ENCODE measurements around the gene MROH7. TPM values are rescaled to one million over a fixed set of nuclear protein-coding genes. Genes with fewer than 3 reads are reported as not detected.
A peak's percentile ranks its signal among the peaks of the same experiment; 100 is the strongest.

The MROH7 gene
- total RNA-seq, 1 donor from 2014 or later: 0.15 TPM

GRCh38 chr1:54597455-54598030 is 44.0 kb upstream of the MROH7 start:
- no peak for DNase-seq (ENCODE audit: low spot score)
- H3K36me3 Mint-ChIP-seq (ENCODE audit: low read depth): no peaks in the 10 kb centered on the region
- no peak overlapping the region for H3K4me3 Mint-ChIP-seq (ENCODE audit: unreplicated experiment)
- H3K27me3 Mint-ChIP-seq (ENCODE audit: low read depth): no peaks in the 10 kb centered on the region
- H3K9me3 Mint-ChIP-seq (ENCODE audit: low read depth): no peaks in the 10 kb centered on the region
- TF ChIP-seq, protein P1, sequence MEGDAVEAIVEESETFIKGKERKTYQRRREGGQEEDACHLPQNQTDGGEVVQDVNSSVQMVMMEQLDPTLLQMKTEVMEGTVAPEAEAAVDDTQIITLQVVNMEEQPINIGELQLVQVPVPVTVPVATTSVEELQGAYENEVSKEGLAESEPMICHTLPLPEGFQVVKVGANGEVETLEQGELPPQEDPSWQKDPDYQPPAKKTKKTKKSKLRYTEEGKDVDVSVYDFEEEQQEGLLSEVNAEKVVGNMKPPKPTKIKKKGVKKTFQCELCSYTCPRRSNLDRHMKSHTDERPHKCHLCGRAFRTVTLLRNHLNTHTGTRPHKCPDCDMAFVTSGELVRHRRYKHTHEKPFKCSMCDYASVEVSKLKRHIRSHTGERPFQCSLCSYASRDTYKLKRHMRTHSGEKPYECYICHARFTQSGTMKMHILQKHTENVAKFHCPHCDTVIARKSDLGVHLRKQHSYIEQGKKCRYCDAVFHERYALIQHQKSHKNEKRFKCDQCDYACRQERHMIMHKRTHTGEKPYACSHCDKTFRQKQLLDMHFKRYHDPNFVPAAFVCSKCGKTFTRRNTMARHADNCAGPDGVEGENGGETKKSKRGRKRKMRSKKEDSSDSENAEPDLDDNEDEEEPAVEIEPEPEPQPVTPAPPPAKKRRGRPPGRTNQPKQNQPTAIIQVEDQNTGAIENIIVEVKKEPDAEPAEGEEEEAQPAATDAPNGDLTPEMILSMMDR (IDR thresholded peaks at IDR 0.05): no peak
- H3K27ac Mint-ChIP-seq (ENCODE audit: unreplicated experiment): no peak overlapping the region
- H3K4me1 Mint-ChIP-seq (ENCODE audit: low read depth): no peaks in the 10 kb centered on the region

DNA sequence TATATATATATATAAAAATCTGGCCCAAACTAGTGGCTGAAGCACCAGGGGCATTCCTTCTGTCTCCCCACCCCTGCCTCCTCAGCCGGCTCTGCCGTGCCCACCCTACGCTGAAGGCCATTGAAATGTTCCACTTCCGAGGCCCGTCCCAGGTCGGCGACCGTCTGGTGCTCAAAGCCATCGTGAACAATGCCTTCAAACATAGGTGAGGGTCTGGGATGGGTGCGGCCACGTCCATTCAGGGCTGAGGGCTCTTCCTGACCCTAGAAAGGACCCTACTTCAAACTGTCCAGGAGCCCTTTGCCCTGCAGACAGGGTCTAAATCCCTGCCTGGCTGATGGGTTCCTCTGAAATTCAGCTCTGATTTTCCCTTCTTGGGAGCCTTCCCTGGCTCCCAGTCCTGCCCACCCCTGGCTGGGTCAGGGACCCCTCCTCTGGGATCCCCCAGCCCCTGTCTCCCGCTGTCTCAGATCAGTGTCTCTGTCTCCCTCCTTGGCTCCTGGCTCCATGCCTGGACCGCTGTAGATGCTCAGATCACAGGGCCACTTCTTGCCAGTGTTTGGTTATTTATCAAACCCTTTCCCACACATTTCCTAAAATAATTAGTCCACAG is 42.3 kb upstream of the MROH7 start:
- H3K27ac Mint-ChIP-seq (ENCODE audit: unreplicated experiment): no peak overlapping the region
- no peaks in the 10 kb centered on the region for H3K36me3 Mint-ChIP-seq (ENCODE audit: low read depth)
- no peaks in the 10 kb centered on the region for H3K4me1 Mint-ChIP-seq (ENCODE audit: low read depth)
- no peaks in the 10 kb centered on the region for H3K9me3 Mint-ChIP-seq (ENCODE audit: low read depth)
- no peak for DNase-seq (ENCODE audit: low spot score)
- TF ChIP-seq, protein P1 (IDR thresholded peaks at IDR 0.05): no peak
- no peaks in the 10 kb centered on the region for H3K27me3 Mint-ChIP-seq (ENCODE audit: low read depth)
- H3K4me3 Mint-ChIP-seq (ENCODE audit: unreplicated experiment): no peak overlapping the region

- no peak overlapping the region for H3K4me3 Mint-ChIP-seq (ENCODE audit: unreplicated experiment)
- peak overlapping the region; percentile 20 for H3K27ac Mint-ChIP-seq (ENCODE audit: unreplicated experiment)
- H3K27me3 Mint-ChIP-seq (ENCODE audit: low read depth): no peaks in the 10 kb centered on the region
- no peaks in the 10 kb centered on the region for H3K9me3 Mint-ChIP-seq (ENCODE audit: low read depth)
- no peaks in the 10 kb centered on the region for H3K4me1 Mint-ChIP-seq (ENCODE audit: low read depth)
- H3K36me3 Mint-ChIP-seq (ENCODE audit: low read depth): no peaks in the 10 kb centered on the region
- TF ChIP-seq, protein P1 (IDR thresholded peaks at IDR 0.05): no peak
- no peak for DNase-seq (ENCODE audit: low spot score)
Observed at GRCh38 chr1:54600947-54601721, 40.5 kb upstream of the MROH7 start.

DNA sequence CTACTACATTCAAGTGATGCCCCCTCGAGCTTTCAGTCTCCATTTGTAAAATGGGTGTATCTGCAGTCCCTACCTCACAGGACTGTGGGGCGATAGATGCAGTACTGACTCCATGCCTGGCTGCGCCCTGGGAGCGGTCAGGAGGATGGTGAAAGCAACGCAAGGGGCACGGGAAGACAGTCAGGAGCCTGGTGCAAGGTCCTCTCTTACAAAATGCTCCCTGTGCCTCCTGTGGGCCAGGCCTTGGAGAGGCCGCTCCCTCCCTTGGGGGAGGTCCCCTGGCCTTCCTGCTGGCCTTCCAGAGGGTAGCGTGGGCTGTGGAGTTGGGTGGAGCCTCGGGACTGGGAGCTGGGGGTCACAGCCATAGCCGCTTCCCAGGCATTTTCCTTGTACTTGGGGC is 39.9 kb upstream of the MROH7 start:
- Mint-ChIP-seq H3K27me3 (ENCODE audit: low read depth) (no peaks in the 10 kb centered on the region), H3K4me1 (ENCODE audit: low read depth) (no peaks in the 10 kb centered on the region), H3K9me3 (ENCODE audit: low read depth) (no peaks in the 10 kb centered on the region), H3K27ac (ENCODE audit: unreplicated experiment) (no peak overlapping the region), H3K36me3 (ENCODE audit: low read depth) (no peaks in the 10 kb centered on the region), H3K4me3 (ENCODE audit: unreplicated experiment) (no peak overlapping the region)
- DNase-seq (ENCODE audit: low spot score): no peak
- TF ChIP-seq, protein P1 (IDR thresholded peaks at IDR 0.05): no peak

DNA sequence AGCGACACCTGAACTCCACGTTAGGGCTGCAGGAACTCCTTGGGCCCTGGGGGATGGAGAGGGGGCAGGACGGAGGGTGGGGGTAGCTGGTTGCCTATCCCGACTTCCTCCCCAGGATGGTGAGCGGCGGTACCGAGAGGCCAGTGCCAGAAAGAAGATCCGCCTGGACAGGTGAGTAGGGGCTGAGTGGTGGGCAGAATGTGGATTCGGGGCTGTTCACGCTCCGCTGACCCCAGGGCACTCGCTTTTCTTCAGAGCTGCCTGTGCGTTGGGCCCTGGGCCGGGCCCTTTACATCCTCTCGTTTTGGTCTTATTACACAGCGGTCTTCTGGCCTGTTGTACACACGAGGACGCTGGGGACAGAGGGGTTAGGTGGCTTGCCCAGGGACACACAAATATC is 39.0 kb upstream of the MROH7 start:
- Mint-ChIP-seq H3K36me3 (ENCODE audit: low read depth) (no peaks in the 10 kb centered on the region), H3K9me3 (ENCODE audit: low read depth) (no peaks in the 10 kb centered on the region), H3K4me3 (ENCODE audit: unreplicated experiment) (no peak overlapping the region), H3K4me1 (ENCODE audit: low read depth) (no peaks in the 10 kb centered on the region), H3K27ac (ENCODE audit: unreplicated experiment) (no peak overlapping the region), H3K27me3 (ENCODE audit: low read depth) (no peaks in the 10 kb centered on the region)
- no peak for DNase-seq (ENCODE audit: low spot score)
- TF ChIP-seq, protein P1 (IDR thresholded peaks at IDR 0.05): no peak

All from chondrocyte (in vitro differentiated cells).